ENCODE results near the gene PEX16.
"Not testable (repeated sequence)": the region's sequence is repeated elsewhere in the genome, so short reads cannot be mapped to it uniquely, and the experiment has no call there.

The PEX16 gene

GRCh38 chr11:45917286-45917622 is 423 bp downstream of the PEX16 start:
- no peak for DNase-seq

- no peak for DNase-seq
Observed at GRCh38 chr11:45915446-45915845, 2.2 kb downstream of the PEX16 start.

- DNase-seq = no peak
Observed at GRCh38 chr11:45913942-45914635, 3.6 kb downstream of the PEX16 start.

GRCh38 chr11:45913514-45913913 is 4.2 kb downstream of the PEX16 start:
- no peak for DNase-seq

GRCh38 chr11:45910623-45911022 is 7.1 kb downstream of the PEX16 start:
- DNase-seq = no peak

GRCh38 chr11:45909594-45910475 is 7.8 kb downstream of the PEX16 start:
- no peak for DNase-seq

GRCh38 chr11:45907911-45908370 is 9.7 kb downstream of the PEX16 start:
- no peak for DNase-seq

GRCh38 chr11:45906965-45907611 is 10.6 kb downstream of the PEX16 start, which contains the start of gene FREY1:
FREY1 (minus strand) TSS chr11:45907271; CDS start chr11:45907245, 26 bp downstream.
- DNase-seq = no peak

GRCh38 chr11:45906096-45906682 is 11.5 kb downstream of the PEX16 start:
- no peak for DNase-seq

- DNase-seq = not testable (repeated sequence)
Observed at GRCh38 chr11:45905576-45905975, 12.1 kb downstream of the PEX16 start.

- DNase-seq = no peak
Observed at GRCh38 chr11:45905095-45905494, 12.6 kb downstream of the PEX16 start.

GRCh38 chr11:45904309-45904915 is 13.3 kb downstream of the PEX16 start:
- DNase-seq = no peak

- no peak for DNase-seq
Observed at GRCh38 chr11:45902452-45903380, 15.0 kb downstream of the PEX16 start.

GRCh38 chr11:45901626-45902025 is 16.1 kb downstream of the PEX16 start:
- no peak for DNase-seq

GRCh38 chr11:45900916-45901617 is 16.6 kb downstream of the PEX16 start:
- DNase-seq = no peak

- not testable (repeated sequence) for DNase-seq
Observed at GRCh38 chr11:45900175-45900800, 17.4 kb downstream of the PEX16 start.

- peak; percentile 83 for DNase-seq
Observed at GRCh38 chr11:45899448-45900174, 18.1 kb downstream of the PEX16 start.

- DNase-seq = no peak
Observed at GRCh38 chr11:45899086-45899447, 18.6 kb downstream of the PEX16 start.

- no peak for DNase-seq
Observed at GRCh38 chr11:45897556-45897955, 20.1 kb downstream of the PEX16 start.

All from stimulated activated CD8-positive, alpha-beta memory T cell treated with anti-CD3 and anti-CD28 coated beads, Interleukin-4, amount 100 ng/mL, for 48 hours (primary cell).